Duodenal mucosa (tissue), 2 donors: ENCODE measurements around the gene THSD7A.

ENCODE experiments used
- H3K27ac ChIP-seq: one replicate; pipeline ENCODE4 v1.7.0; 2013; ENCODE audit warnings: low read depth, low read length
- H3K27me3 ChIP-seq, 2 donors: one replicate each; pipeline ENCODE4 v1.7.0; 2013; ENCODE audit warnings: low read length in 2 of 2, control low read depth in 1 of 2; ENCODE audit not compliant: insufficient read depth in 2 of 2, control insufficient read depth in 1 of 2
- H3K36me3 ChIP-seq, 2 donors: one replicate each; pipeline ENCODE4 v1.7.0; 2013; ENCODE audit warnings: low read length in 2 of 2, control low read depth in 1 of 2; ENCODE audit not compliant: insufficient read depth in 2 of 2, control insufficient read depth in 1 of 2
- H3K4me1 ChIP-seq, 2 donors: one replicate each; pipeline ENCODE4 v1.7.0; 2013; ENCODE audit warnings: low read length in 2 of 2, control low read depth in 1 of 2; ENCODE audit not compliant: insufficient read depth in 2 of 2, control insufficient read depth in 1 of 2
- H3K4me3 ChIP-seq, 2 donors: one replicate each; pipeline ENCODE4 v1.7.0; 2013; ENCODE audit warnings: low read length in 2 of 2, low read depth in 1 of 2
- H3K9ac ChIP-seq, 2 donors: one replicate each; pipeline ENCODE4 v1.7.0; 2013; ENCODE audit warnings: low read length in 2 of 2, low read depth in 1 of 2
- H3K9me3 ChIP-seq, 2 donors: one replicate each; pipeline ENCODE4 v1.7.0; 2013; ENCODE audit warnings: low read length in 2 of 2, control low read depth in 1 of 2; ENCODE audit not compliant: control insufficient read depth in 1 of 2

Gene THSD7A

DNA sequence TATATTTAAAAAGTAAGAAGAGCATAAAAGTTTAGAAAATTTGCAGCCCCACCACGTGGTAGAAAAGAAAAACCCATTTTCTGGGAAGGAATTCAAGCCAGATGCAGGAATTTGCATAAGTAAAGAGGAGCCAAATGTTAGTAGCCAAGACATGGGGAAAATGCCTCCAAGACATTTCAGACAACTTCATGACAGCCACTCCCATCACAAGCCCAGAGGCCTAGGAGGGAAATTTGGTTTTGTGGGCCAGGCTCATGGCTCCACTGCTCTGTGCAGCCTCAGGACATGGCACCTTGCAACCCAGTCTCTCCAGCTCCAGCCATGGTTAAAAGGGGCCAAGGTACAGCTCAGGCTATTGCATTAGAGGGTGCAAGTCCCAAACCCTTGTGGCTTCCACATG, 411.9 kb downstream of the THSD7A start:
- Histone ChIP-seq H3K4me1 (no peaks in the 10 kb centered on the region), H3K9me3 (peaks cover 2 to 14% of the 10 kb centered on the region in 2 donors), H3K27ac (no peak overlapping the region), H3K36me3 (no peaks in the 10 kb centered on the region), H3K27me3 (no peaks in the 10 kb centered on the region), H3K4me3 (no peak overlapping the region), H3K9ac (no peak overlapping the region)

DNA sequence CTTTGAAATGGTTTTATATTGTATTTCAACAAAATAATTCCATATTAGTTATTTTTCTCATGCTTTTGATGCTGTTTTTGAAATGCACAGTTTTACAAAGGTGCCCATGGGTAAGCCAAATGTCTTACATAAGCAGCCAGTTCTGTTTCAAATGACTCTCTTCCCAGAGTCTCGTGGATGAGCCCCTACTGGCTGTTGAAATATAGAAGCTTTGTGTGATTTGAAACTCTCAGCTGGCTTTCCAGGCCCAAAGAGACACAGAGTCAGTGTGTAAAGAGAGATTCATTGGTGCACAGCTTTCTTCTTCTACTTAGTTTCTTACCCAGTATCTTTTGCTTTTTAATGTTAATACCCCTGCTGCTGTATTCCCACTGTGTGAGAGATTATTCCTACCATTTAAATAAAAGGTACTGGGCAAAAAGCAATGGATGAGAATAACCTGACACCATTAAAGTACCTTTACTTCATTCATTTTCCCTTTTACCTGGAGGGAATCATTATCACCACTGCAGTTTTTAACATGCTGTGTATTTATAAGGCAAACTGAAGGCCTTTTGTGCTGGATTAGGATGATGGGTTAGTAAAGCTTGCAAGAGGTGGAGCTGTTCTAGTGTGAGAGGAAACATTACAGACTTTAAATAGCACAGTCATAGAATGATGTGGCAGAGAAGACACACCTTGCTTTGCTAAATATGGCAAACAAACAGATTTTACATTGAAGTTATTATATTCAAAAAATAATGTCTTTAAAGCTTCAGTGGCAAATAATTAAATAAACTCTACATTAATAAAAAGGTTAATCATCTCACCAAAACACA, 415.1 kb downstream of the THSD7A start:
- no peaks in the 10 kb centered on the region for H3K4me1 ChIP-seq
- no peak overlapping the region for H3K27ac ChIP-seq
- no peaks in the 10 kb centered on the region for H3K27me3 ChIP-seq
- H3K9ac ChIP-seq: no peak overlapping the region
- no peaks in the 10 kb centered on the region for H3K36me3 ChIP-seq
- peaks cover 9 to 29% of the 10 kb centered on the region in 2 donors for H3K9me3 ChIP-seq
- H3K4me3 ChIP-seq: no peak overlapping the region

DNA sequence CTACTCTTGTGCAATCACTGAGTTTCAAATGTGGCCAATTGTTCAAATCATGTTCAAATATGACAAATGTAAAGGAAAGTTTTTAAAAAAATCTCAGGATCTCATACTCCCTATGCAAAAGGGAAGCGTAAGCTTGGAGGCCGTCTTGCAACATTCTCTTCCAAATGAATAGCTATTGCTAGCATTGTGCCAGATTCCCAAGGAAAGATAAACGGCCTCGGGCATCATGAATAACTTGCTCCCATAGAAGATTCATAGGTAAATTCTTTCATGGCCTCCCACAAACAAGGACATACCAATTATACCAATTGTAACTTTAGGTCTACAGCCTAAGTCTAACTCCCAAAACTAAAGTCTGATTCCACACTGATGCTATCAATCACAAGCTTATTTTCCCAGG, 416.9 kb downstream of the THSD7A start:
- peaks cover 7 to 18% of the 10 kb centered on the region in 2 donors for H3K9me3 ChIP-seq
- H3K27ac ChIP-seq: no peak overlapping the region
- no peaks in the 10 kb centered on the region for H3K4me1 ChIP-seq
- H3K9ac ChIP-seq: no peak overlapping the region
- no peak overlapping the region for H3K4me3 ChIP-seq
- H3K36me3 ChIP-seq: no peaks in the 10 kb centered on the region
- no peaks in the 10 kb centered on the region for H3K27me3 ChIP-seq

GRCh38 chr7:11413901-11414300, 418.1 kb downstream of the THSD7A start:
- no peaks in the 10 kb centered on the region for H3K4me1 ChIP-seq
- H3K4me3 ChIP-seq: no peak overlapping the region
- H3K27me3 ChIP-seq: no peaks in the 10 kb centered on the region

GRCh38 chr7:11412036-11412435, 420.0 kb downstream of the THSD7A start:
- Histone ChIP-seq H3K36me3 (no peaks in the 10 kb centered on the region), H3K27ac (no peak overlapping the region)

More at GRCh38 chr7:11413901-11414300, 418.1 kb downstream of the THSD7A start:
- Histone ChIP-seq H3K9ac (no peak overlapping the region), H3K9me3 (peaks cover 7 to 15% of the 10 kb centered on the region in 2 donors), H3K27ac (no peak overlapping the region), H3K36me3 (no peaks in the 10 kb centered on the region)

DNA sequence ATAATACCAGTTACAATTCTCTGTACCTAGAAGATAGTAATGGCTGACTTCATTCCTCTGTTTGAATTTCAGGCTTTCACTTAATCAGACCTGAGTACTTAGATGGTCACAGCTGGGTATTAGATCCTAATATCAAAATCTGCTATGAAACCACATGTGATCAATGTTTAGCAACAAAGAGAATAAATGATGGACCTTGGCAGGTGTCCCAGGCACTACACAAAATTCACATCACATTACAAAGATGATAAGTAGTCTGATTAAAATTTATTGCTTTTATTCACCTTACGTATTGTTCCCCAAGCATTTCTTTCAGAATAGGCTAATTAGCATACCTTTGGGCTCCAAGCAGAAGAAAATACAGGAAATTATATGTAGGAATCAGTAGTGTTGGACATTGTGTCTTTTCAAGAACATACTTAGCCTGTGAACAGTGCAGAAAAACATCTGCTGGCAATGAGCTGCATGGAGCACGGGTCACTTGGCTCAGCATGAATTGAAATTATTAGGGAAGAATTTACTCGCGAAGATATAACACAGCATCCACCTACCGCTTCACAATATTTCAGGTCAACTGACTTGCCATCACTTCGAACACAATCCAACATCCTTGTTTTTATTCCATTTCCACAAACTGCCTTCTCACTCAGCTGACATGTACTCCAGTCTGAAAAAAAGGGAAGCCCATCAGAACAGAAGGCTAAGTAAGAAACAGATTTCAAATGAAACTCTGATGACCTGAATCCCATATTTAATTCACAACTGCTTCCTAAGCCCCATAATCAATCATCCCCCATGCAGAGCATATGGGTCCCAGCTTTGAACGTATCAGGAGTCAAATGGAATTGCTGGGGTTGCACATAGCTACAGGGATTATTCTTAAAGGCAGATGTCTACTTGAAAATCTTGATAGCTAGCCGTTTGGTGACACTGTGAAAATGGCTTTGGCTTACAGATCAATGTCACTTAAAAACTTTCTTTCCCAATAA, 421.0 kb downstream of the THSD7A start:
- H3K27me3 ChIP-seq: no peaks in the 10 kb centered on the region
- no peak overlapping the region for H3K4me3 ChIP-seq
- peaks cover 7 to 15% of the 10 kb centered on the region in 2 donors for H3K9me3 ChIP-seq
- no peak overlapping the region for H3K9ac ChIP-seq
- H3K27ac ChIP-seq: no peak overlapping the region
- H3K4me1 ChIP-seq: no peaks in the 10 kb centered on the region
- H3K36me3 ChIP-seq: no peaks in the 10 kb centered on the region

More at GRCh38 chr7:11412036-11412435, 420.0 kb downstream of the THSD7A start:
- Histone ChIP-seq H3K4me1 (no peaks in the 10 kb centered on the region), H3K9me3 (peaks cover 7 to 15% of the 10 kb centered on the region in 2 donors), H3K4me3 (no peak overlapping the region), H3K27me3 (no peaks in the 10 kb centered on the region), H3K9ac (no peak overlapping the region)

DNA sequence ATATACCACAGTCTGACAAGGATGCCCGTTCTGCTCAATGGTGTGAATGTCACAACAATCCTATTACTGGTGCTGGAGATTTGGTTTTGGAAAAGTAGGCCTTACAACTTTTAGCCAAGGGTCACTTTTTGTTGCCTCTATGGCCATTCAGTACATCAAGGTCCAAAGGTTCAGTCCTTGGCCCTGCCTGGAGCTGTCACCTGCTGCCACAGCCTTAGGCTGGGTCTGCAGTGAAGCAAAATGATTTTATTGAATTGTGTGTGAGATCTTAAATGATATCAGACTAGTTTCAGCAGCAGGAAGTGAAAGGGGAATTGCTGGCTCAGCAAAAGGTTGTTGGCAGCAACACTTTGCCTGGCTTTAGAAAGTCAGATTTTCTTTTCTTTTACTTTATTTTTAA, 427.6 kb downstream of the THSD7A start:
- no peaks in the 10 kb centered on the region for H3K36me3 ChIP-seq
- H3K27ac ChIP-seq: no peak overlapping the region
- H3K4me1 ChIP-seq: peaks cover 2 to 9% of the 10 kb centered on the region in 2 donors
- H3K4me3 ChIP-seq: no peak overlapping the region
- no peaks in the 10 kb centered on the region for H3K9me3 ChIP-seq
- no peaks in the 10 kb centered on the region for H3K27me3 ChIP-seq
- H3K9ac ChIP-seq: no peak overlapping the region

- no peaks in the 10 kb centered on the region for H3K36me3 ChIP-seq
- H3K9ac ChIP-seq: no peak overlapping the region
- no peaks in the 10 kb centered on the region for H3K27me3 ChIP-seq
- no peak overlapping the region for H3K27ac ChIP-seq
- no peak overlapping the region for H3K4me3 ChIP-seq
- H3K9me3 ChIP-seq: no peaks in the 10 kb centered on the region
- peaks cover 2 to 9% of the 10 kb centered on the region in 2 donors for H3K4me1 ChIP-seq
Observed at GRCh38 chr7:11403781-11404180, 428.2 kb downstream of the THSD7A start.

DNA sequence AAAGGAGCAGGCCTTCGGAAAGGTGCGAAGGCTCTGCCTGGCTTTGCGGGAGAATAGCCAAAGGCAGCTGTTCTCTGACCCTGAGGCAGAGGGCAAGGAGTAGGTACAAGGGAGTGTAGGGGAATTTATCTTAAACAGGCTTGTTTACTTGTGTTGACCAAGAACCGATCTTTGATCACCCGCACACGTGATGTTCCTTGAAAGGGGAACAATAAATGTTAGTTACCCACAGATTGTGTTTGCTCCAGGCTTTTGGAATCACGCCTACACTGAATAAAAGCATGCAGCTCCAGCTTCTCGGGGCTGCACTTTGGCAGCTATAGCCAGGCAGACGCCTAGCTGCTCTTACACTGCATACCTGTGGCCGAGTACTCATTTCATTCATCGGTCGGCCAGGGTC, 437.6 kb downstream of the THSD7A start:
- no peak overlapping the region for H3K4me3 ChIP-seq
- H3K4me1 ChIP-seq: no peaks in the 10 kb centered on the region
- no peak overlapping the region for H3K27ac ChIP-seq

GRCh38 chr7:11379641-11380040, 452.4 kb downstream of the THSD7A start:
- Histone ChIP-seq H3K4me3 (no peak overlapping the region), H3K27ac (no peak overlapping the region), H3K9ac (no peak overlapping the region), H3K9me3 (no peaks in the 10 kb centered on the region), H3K36me3 (no peaks in the 10 kb centered on the region), H3K4me1 (peaks cover 12 to 14% of the 10 kb centered on the region in 2 donors), H3K27me3 (no peaks in the 10 kb centered on the region)

More for the DNA sequence above, 437.6 kb downstream of the THSD7A start:
- Histone ChIP-seq H3K27me3 (no peaks in the 10 kb centered on the region), H3K9me3 (peaks cover 0 to 9% of the 10 kb centered on the region in 2 donors), H3K36me3 (no peaks in the 10 kb centered on the region), H3K9ac (no peak overlapping the region)
